HG03064 (cell line): ENCODE data around the gene TXNIP.

ENCODE experiments used
- ATAC-seq: cut with Tn5 transposase; IDR thresholded peaks from one replicate; pipeline ENCODE4 v1.9.1; 2021; ENCODE audit warnings: low read depth; ENCODE audit not compliant: unreplicated experiment

Gene TXNIP

GRCh38 chr1:145964328-145965118 is 31.9 kb downstream of the TXNIP start, which contains the start of the genes ANKRD34A and POLR3GL:
ANKRD34A (minus strand) TSS chr1:145964575; CDS start chr1:145961759, 2,816 bp downstream.
POLR3GL (plus strand) TSS chr1:145964690; CDS start chr1:145974866, 10,176 bp downstream.
- ATAC-seq, result peak; percentile 89

GRCh38 chr1:145963265-145964019 is 32.9 kb downstream of the TXNIP start:
- no peak for ATAC-seq

GRCh38 chr1:145962157-145963102 is 33.9 kb downstream of the TXNIP start:
- no peak for ATAC-seq

GRCh38 chr1:145961425-145962156 is 34.8 kb downstream of the TXNIP start:
- ATAC-seq, result no peak

GRCh38 chr1:145961109-145961424 is 35.3 kb downstream of the TXNIP start:
- ATAC-seq, result no peak

GRCh38 chr1:145960468-145961108 is 35.8 kb downstream of the TXNIP start:
- ATAC-seq, result no peak

- no peak for ATAC-seq
Observed at GRCh38 chr1:145959957-145960467, 36.4 kb downstream of the TXNIP start.

GRCh38 chr1:145959333-145959732 is 37.0 kb downstream of the TXNIP start:
- ATAC-seq, result no peak

GRCh38 chr1:145958734-145959133 is 37.6 kb downstream of the TXNIP start:
- no peak for ATAC-seq

- ATAC-seq, result peak; percentile 80
Observed at GRCh38 chr1:145957443-145958319, 38.7 kb downstream of the TXNIP start, which contains the start of gene LIX1L. LIX1L (minus strand) TSS chr1:145958017; CDS start chr1:145957927, 90 bp downstream.

GRCh38 chr1:145956781-145957442 is 39.5 kb downstream of the TXNIP start:
- ATAC-seq, result no peak

GRCh38 chr1:145956361-145956760 is 40.0 kb downstream of the TXNIP start:
- ATAC-seq, result no peak

GRCh38 chr1:145955436-145955835 is 40.9 kb downstream of the TXNIP start:
- ATAC-seq, result no peak

GRCh38 chr1:145953861-145954260 is 42.5 kb downstream of the TXNIP start:
- ATAC-seq, result no peak

GRCh38 chr1:145952903-145953302 is 43.5 kb downstream of the TXNIP start:
- no peak for ATAC-seq

- ATAC-seq, result no peak
Observed at GRCh38 chr1:145951526-145951925, 44.9 kb downstream of the TXNIP start.

- ATAC-seq, result no peak
Observed at GRCh38 chr1:145949219-145949618, 47.2 kb downstream of the TXNIP start.

GRCh38 chr1:145947551-145947950 is 48.8 kb downstream of the TXNIP start:
- ATAC-seq, result no peak
